ENCODE data around the gene HNRNPLL.
"Not testable (repeated sequence)": the region's sequence is repeated elsewhere in the genome, so short reads cannot be mapped to it uniquely, and the experiment has no call there.

Gene HNRNPLL

GRCh38 chr2:38602732-38603401 lies at the start of gene HNRNPLL:
Gene HNRNPLL (minus strand): TSS chr2:38602928. CDS start chr2:38602626, 302 bp downstream.
- DNase-seq (ENCODE audit: low spot score): peak; percentile 96

- DNase-seq (ENCODE audit: low spot score): no peak
Observed at GRCh38 chr2:38650717-38651116, 48.0 kb upstream of the HNRNPLL start.

DNA sequence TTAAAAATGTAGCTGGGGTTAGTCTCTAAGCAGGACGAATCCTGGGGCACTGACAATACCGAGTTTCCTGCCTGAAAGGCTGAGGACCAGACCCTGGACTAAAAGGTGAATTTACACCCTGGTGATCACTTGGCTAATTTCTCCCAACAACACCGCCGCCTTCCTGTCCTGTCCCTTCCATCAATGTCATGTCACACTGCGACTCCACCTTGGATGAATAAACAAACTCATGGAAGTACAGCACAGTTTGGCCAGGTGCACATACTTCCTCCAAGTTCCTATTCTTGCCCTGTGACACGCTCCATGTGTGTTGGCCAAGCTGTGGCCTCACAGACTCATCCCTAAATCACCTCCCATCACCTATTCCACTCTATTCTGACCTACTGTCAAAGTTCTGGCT lies 47.3 kb upstream of the HNRNPLL start:
- DNase-seq (ENCODE audit: low spot score): no peak

GRCh38 chr2:38649176-38649728 lies 46.5 kb upstream of the HNRNPLL start:
- no peak for DNase-seq (ENCODE audit: low spot score)

- DNase-seq (ENCODE audit: low spot score): no peak
Observed at GRCh38 chr2:38648107-38648761, 45.5 kb upstream of the HNRNPLL start.

- not testable (repeated sequence) for DNase-seq (ENCODE audit: low spot score)
Observed at GRCh38 chr2:38643683-38644511, 41.2 kb upstream of the HNRNPLL start.

- DNase-seq (ENCODE audit: low spot score): no peak
Observed at GRCh38 chr2:38643021-38643671, 40.4 kb upstream of the HNRNPLL start.

DNA sequence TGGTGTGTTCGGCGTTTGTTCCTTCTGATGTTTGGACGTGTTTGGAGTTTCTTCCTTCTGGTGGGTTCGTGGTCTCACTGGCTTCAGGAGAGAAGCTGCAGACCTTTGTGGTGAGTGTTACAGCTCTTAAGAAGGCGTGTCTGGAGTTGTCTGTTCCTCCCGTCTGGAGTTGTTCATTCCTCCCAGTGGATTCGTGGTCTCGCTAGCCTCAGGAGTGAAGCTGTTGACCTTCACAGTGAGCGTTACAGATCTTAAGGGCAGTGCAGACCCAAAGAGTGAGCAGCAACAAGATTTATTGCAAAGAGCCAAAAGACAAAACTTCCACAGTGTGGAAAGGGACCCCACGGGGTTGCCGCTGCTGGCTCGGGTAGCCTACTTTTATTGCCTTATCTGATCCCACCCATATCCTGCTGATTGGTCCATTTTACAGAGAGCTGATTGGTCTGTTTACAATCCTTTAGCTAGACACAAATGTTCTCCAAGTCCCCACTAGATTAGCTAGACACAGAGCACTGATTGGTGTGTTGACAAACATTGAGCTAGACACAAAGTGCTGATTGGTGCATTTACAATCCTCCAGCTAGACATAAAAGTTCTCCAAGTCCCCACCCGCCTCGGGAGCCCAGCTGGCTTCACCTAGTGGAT lies 39.8 kb upstream of the HNRNPLL start:
- not testable (repeated sequence) for DNase-seq (ENCODE audit: low spot score)

DNA sequence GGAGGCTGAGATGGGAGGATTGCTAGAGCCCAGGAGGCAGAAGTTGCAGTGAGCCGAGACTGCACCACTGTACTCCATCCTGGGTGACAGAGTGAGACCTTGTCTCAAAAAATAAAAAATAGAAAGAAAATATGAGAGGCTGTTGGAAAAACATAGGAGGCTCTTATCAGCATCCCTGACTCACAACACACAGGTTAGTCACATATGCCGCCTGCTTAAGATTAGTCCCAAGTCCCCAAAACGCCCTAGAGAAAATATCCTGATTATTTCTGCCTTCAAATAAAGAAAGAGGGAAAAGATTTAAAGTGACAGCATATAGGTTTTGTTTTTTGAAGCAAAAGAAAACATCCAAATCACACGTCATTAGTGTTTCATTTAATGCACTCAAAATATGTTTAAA lies 33.3 kb upstream of the HNRNPLL start:
- no peak for DNase-seq (ENCODE audit: low spot score)

DNA sequence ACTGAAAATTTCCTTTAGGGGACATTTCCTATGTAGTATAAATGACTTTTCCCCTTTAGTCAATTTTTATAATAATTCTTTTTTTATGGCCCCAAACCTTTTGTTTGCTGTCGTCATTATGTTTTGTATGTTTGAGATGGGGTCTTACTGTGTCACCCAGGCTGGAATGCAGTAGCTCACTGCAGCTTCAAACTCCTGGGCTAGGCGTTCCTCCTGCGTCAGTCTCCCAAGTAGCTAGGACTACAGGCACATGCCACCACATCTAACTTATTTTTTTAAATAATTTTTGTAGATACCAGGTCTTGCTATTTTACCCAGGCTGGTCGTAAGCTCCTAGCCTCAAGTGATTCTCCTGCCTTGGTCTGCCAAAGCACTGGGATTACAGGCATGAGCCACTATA lies 32.4 kb upstream of the HNRNPLL start:
- DNase-seq (ENCODE audit: low spot score): no peak

DNA sequence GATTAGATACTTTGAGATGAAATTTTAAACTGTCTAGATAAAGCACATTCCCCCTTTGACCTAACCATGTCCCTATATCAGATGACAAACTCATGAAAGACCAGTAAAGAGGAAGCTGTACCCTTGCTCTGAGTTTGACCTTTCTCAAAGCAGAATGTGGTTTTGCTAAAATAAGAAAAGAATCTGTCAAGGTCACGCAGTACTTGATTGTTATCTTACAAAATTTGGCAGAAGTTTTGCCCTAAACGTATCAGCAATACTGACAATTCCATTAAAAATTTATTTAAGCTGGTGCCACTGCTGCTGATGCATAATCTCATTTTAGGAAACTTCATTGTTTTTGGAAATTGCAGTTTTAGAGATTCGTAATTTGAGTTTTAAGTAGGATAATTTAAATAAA lies 32.0 kb upstream of the HNRNPLL start:
- no peak for DNase-seq (ENCODE audit: low spot score)

DNA sequence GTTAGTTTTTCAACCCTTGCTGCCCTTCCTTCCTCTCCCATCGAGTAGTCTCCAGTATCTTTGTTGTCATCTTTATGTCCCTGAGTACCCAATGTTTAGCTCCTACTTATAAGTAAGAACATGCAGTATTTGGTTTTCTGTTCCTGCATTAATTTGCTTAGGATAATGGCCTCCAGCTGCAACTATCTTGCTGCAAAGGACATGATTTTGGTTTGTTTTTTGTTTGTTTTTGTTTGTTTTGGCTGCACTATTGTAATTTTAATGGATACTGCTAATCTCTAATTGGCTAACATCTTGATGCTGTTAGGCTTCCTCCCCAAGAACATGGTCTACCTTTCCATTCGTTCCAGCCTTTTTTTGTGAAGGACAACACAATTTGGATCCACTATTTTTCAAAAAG lies 31.2 kb upstream of the HNRNPLL start:
- no peak for DNase-seq (ENCODE audit: low spot score)

DNA sequence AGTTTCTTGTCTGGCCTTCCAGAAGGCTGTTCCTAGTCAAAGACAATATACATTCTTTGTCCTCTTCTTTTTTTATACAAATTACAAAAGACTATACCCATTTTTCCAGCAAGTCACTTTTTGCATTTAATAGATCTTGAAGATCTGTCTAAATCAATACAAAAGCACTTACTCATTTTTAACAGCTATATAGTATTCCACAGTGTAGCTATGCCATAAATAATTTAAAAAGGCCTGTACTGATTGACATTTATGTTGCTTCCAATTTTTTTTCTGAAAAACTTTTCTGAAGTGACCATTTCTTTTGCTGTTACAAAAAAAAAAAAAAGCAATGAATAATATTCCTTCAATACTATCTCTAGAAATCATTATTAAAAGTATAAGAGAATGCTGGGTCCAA lies 30.3 kb upstream of the HNRNPLL start:
- DNase-seq (ENCODE audit: low spot score): no peak

- no peak for DNase-seq (ENCODE audit: low spot score)
Observed at GRCh38 chr2:38631976-38632375, 29.2 kb upstream of the HNRNPLL start.

DNA sequence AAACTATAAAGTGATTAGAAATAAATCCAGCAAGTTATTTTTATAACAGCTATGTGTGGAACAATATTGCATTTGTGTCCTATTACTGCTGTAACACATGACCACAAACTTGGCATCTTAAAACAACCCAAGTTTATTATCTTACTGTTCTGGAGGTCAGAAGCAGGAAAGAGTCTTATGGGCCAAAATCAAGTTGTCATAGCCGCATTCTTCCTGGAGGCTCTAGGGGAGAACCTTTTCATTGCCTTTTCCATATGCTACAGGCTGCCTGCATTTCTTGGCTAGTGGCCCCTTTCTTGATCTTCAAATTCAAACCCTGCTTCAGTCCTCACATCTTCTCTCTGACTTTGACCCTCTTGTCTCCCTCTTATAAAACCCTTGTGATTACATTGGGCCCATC lies 27.0 kb upstream of the HNRNPLL start:
- DNase-seq (ENCODE audit: low spot score): no peak

DNA sequence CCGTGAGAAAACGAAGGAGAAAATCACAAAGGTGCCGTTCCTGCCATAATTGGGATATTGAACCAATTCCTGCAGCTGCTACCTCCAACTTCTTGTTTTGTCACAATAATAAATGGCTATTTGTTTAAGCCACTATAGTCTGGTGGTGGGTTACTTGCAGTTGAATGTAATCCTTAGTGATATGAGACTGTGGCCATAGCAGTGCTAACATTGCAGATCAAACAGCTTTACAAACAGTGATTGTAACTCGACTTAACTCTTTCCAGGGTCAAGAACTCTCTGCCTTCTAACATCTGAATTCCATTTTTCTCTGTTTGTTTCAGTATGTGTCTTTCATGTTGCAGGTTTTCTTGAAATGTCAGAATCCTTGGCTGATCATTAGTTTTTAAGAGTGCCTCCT lies 24.7 kb upstream of the HNRNPLL start:
- no peak for DNase-seq (ENCODE audit: low spot score)

DNA sequence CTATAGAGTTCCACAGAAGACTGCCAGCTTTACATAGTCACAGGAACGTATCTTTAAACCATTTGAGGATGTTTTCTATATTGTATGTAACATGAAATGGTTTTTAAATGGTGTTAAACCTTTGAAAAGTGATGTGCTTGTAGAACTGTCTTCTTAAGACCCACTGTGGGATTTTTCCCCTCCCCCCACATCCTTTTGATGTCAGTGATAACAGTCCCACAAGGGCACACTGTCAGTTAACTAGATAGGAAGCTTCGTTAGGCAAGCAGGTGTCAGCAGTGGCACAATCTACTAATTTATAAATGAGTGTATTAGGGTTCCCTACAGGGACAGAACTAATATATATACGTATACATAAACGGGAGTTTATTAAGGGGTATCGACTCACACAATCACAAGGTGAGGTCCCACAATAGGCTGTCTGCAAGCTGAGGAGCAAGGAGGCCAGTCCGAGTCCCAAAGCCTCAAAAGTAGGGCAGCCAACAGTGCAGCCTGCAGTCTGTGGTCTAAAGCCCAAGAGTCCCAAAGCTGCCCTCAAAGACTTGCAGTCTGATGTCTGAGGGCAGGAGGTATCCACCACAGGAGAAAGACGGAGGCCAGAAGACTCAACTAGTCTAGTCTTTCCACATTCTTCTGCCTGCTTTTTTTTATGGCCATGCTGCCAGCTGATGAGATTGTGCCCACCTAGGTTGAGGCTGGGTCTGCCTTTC lies 23.8 kb upstream of the HNRNPLL start:
- no peak for DNase-seq (ENCODE audit: low spot score)

DNA sequence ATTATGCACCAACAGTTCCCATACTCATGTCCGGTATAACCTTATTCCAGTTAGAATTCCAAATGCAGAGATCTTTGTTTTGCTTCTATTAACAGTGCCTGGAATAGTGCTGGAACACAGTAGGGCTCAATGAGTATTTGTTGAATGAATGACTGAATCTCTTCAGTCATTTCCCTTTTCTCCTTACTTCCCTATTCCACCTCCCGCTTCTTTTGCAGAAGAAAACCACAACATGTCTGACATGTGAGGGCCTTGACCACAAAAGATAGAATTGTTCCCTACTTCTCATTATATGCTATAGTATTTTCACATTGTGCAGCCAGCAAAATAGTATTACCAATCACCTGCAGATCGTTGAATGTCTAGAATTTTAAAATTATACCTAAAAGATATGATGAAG lies 19.5 kb upstream of the HNRNPLL start:
- peak; percentile 36 for DNase-seq (ENCODE audit: low spot score)

DNA sequence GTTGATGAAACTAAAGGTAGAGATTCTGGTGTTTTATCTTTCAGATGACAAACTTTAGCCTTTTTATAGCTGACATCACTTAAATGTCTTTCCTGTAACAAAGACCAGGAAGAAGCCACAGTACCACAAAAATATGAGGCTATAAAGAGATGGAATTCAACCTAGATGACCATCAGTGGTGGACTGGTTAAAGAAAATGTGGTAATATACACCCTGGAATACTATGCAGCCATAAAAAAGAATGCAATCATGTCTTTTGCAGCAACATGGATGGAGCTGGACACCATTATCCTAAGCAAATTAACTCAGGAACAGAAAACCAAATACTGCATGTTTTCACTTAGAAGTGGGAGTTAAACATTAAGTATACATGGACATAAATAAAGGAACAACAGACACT lies 18.3 kb upstream of the HNRNPLL start:
- no peak for DNase-seq (ENCODE audit: low spot score)

- DNase-seq (ENCODE audit: low spot score): no peak
Observed at GRCh38 chr2:38620282-38620977, 17.7 kb upstream of the HNRNPLL start.
